HG02970 (cell line): ENCODE results near the gene FRMD3.

Source experiments
- ATAC-seq: cut with Tn5 transposase; IDR thresholded peaks from one replicate; pipeline ENCODE4 v1.9.1; 2021; ENCODE audit warnings: mild to moderate bottlenecking, moderate library complexity, moderate number of reproducible peaks; ENCODE audit not compliant: unreplicated experiment, low FRiP score

FRMD3 gene

DNA sequence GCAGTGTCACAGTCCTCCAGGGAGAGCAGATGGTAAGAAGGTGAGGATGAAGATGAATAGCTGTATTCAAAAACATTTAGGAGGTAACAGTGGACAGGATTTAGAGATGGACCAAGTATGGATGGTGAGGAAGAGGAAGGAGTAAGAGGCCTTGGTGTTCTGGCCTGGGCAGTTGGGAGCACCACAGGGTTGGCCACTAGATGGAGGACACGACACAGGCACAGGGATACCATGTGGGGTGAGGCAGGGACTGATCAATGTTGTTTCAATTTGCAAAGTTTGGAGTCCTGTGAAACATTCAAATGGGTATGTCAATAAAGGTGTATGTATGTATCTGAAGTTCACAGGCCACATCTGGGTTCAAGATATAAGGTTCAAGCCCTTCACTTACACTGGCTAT, 334.2 kb downstream of the FRMD3 start:
- no peak for ATAC-seq

DNA sequence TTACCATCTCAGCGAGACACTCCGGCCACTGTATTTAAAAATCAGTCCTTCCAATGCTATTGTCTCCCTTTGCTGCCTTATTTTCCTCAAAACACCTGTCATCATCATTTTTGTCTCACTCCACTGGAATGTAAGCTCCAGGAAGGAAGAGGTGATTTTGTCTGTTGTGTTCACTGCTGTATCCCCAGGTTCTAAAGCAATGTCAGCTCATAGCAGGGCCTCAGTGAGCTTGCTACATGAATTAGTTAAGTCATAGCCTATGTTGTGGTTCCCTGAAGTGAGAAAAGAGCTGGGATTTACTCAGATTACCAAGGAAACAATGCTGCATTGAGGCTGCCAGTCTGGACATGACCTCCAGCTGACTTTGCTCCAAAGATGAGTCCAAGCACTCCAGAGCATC, 337.7 kb downstream of the FRMD3 start:
- no peak for ATAC-seq

DNA sequence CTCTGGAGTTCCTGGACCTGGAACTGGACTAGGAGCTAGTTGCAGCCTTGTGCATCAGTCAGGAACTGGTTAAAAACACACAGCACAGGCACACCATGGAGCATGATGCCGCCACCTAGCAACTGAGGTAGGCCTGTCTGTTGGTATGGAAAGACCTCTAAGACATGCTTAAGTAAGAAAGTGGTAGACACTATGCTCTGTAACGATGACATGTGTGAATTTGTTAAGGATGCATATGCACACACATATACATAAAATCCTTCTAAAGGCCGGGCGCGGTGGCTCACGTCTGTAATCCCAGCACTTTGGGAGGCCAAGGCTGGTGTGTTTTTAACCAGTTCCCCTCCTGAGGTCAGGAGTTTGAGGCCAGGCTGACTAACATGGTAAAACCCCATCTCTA, 338.4 kb downstream of the FRMD3 start:
- no peak for ATAC-seq

DNA sequence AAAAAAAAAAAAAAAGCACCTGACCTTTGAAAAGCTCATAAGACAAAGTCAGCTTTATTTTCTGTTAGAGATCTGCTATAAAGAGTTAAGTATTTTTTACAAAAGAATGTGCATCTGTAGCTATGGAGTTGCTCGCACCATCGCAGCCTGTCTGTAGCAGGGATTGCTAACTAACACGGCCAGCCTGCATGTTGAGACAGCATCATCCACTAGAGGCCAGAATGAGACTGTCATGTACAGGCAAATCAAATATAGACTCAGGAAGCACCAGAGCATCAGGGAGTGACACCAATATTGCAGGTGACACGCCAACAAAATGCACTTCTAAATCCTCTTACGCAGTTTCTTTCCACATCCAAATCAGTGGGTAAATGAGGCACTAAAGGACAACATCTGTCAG, 339.0 kb downstream of the FRMD3 start:
- no peak for ATAC-seq

DNA sequence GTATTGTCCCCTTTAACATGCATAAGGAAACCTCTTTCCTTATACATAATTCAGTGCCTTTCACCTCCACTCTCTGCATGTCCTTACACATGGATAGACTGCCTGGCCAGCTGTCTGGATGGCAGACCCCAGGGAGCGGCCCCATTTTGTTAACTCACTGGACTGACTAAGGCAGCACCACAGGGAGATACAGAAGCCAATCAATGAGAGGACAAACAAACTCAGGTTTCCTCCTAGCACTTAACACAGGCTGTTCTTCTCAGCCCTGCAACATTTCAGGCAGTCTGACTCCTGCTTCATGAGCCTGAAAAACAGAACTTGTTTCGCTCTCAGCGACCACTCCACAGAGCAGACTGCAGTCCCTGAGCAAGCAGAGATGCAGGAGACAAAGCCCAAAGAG, 339.8 kb downstream of the FRMD3 start:
- ATAC-seq: no peak

DNA sequence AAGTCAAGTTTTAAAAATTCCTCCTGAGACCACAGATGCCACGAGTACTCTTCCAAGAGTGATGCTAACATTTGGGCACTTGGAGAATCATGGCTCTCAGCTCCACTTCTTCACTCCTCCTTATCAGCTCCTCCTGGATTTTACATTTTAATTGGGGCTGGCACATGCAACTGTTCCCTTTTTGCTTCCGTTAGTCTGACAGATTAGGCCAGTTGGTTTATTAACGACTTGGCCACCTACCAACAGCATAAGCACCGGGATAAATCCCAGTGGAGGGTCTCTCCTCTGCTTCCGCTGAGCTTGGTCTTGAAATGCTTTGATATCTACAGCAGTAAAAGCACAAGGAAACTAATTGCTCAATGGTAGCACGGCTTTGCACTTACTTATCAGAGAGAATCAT, 340.6 kb downstream of the FRMD3 start:
- ATAC-seq: no peak

DNA sequence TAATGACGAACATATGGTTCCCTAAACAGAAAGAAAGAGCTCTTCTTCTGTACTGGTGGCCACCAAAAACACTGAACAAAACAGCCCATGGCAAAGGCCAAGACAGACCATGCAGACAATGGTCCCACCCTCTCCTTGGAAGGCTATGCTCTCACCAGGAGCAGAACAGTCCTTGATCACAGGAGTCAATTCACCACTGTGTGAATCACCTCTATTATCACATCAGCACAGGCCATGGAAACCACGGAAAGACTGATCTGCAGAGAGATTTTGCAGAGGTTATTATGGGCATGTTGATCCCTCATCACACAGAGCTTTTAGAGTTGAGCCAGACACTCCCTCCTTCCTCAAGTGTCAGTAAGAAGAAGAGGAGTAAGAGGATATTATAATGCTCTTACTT, 341.3 kb downstream of the FRMD3 start:
- no peak for ATAC-seq
